Adipose tissue (tissue), 3 donors: ENCODE measurements around the gene ENG. TPM values are rescaled to one million over a fixed set of nuclear protein-coding genes. Genes with fewer than 3 reads are reported as not detected.
"Not testable (repeated sequence)": the region's sequence is repeated elsewhere in the genome, so short reads cannot be mapped to it uniquely, and the experiment has no call there.

Source experiments
- H3K27ac ChIP-seq: one replicate; pipeline ENCODE4 v1.5.1; 2013; ENCODE audit warnings: low read depth, low read length
- WGBS, 3 donors: extraction: QIAGEN DNeasy Blood & Tissue Kit; methylation state at CpG; one replicate each; pipeline ENCODE4 v1.1.7; 2013; 5-methylcytosine and 5-hydroxymethylcytosine counted together
- polyA plus RNA-seq, 3 donors: library from polyadenylated mRNA; stranded (reverse); fragments of 200-250 nt; gene quantifications; one replicate each; pipeline ENCODE4 v1.2.3, GENCODE V29; 2013
- donor health status: healthy with polysubstance abuse.
- donor health status: Bipolar disorder and iron deficiency.
- donor health status: healthy.

ENG gene
- polyA plus RNA-seq, 3 donors, result 37.9 to 180 (median 107) TPM

DNA sequence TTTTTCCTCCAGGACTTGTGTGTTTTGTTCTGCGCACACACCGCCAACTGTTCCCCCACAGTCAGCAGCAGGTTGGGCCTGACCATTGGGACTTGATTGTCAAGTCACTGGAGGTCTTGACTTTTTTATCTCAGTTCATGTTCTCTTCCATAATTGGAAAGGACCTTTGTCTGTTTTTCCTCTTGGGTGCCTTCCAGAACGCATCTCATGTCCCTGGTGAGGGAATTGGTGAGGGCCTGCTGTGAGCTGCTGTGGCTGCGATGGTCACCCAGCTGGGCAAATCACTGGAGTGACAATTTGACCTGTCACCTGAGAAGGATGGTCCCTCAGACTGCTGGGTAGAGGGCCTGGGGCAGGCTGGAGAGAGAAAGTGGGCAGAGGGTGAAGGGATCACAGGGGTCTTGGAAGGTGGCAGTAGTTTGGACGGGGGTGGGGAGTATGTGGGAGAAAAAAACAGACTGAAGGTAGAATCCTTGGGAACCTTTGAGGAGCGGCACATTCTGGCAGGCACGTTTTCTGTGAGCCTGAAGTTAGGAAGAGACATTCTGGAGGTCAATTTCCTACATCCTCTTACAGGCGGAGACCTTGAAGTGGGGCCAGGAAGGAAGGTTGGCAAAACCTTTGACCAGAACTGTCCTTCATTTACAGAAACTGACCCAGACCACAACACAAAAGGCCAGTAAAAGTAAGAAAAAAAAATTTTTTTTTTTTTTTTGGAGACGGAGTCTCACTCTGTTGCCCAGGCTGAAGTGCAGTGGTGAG lies 64.2 kb downstream of the ENG start:
- 70 to 81% (median 76%) methylated on average over 9 of the region's 9 CpGs for WGBS, 3 donors
- H3K27ac ChIP-seq, result no peak overlapping the region

DNA sequence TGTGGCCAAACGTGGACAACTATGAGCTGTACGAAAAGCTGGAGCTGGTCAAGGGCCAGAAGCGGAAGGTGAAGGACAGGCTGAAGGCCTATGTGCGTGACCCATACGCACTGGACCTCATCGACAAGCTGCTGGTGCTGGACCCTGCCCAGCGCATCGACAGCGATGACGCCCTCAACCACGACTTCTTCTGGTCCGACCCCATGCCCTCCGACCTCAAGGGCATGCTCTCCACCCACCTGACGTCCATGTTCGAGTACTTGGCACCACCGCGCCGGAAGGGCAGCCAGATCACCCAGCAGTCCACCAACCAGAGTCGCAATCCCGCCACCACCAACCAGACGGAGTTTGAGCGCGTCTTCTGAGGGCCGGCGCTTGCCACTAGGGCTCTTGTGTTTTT lies 65.3 kb downstream of the ENG start:
- no peak overlapping the region for H3K27ac ChIP-seq
- WGBS, 3 donors, result 76 to 88% (median 86%) methylated on average over 24 to 25 of the region's 25 CpGs

DNA sequence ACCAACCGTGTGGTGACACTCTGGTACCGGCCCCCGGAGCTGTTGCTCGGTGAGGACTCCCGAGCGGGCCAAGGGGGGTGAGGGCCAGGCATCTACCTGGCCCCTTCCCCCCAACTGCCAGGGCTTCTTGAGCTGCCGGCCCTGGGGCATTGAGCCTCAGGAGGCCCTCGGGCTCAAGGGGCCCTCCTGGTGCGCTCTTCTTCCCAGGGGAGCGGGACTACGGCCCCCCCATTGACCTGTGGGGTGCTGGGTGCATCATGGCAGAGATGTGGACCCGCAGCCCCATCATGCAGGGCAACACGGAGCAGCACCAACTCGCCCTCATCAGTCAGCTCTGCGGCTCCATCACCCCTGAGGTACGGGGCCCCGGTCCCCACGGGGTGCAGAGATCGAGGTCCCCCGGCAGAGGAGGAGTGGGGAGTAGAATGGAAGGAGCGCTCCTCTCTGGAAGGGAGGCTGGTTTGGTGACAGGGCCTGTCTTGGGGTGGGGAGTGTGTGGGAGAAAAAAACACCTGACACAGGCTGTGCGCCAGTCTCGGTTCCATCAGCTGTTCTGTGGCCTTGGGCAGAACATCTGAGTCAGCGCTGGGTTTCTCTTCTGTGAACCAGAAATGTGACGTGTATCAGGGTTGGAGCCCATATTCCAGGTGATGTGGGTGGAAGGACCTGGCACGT lies 66.0 kb downstream of the ENG start:
- 59 to 89% (median 88%) methylated on average over 24 to 26 of the region's 26 CpGs for WGBS, 3 donors
- H3K27ac ChIP-seq, result no peak overlapping the region

DNA sequence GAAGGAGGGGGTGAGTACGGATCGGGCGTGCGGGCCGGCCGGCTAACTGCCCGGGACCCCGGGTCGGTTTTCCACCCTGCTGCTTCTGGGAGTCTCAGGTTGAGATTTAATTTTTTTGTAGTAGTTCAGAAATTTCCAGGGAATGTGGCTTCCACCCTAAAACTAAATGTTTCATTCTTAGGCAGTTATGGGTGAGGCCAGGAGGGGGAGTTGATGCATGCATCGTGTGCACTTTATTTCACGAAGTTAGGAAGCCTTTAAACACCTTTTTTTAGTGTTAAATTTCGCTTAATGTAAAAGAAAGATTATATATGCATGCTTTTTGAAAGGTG lies 67.7 kb downstream of the ENG start:
- H3K27ac ChIP-seq, result peak overlapping the region; percentile 65
- WGBS, 3 donors, result 1 to 2% (median 1%) methylated on average over 12 of the region's 12 CpGs

DNA sequence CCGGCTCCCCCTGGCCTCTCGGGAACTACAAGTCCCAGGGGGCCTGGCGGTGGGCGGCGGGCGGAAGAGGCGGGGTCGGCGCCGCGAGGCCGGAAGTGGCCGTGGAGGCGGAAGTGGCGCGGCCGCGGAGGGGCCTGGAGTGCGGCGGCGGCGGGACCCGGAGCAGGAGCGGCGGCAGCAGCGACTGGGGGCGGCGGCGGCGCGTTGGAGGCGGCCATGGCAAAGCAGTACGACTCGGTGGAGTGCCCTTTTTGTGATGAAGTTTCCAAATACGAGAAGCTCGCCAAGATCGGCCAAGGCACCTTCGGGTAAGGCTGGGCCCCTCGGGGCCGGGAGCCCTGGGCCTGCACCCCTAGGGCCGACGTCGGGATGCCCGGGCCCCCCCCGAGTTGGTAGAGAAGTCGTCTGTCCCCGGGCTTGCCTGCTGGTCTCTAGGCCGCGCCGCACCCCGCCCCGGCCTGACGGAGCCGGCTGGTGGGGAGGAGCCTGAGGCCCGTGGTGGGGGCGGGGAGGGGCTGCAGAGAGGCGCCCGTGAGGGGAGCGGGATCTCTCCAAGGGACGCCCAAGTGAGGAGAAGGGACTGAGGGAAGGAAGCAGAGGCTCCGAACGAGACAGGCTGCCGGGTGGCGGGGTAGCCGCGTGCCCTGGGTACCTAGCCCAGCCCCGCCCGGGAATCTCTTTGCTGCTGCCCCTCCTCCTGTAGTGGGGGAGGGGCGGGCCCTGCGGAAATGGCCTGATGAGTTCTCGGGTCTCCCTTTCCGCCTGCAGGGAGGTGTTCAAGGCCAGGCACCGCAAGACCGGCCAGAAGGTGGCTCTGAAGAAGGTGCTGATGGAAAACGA lies 68.3 kb downstream of the ENG start, which contains the start of gene CDK9:
Gene CDK9, plus strand, starts transcription at position 102 of the 840 bp plus-strand sequence. Its CDS starts 115 bp downstream, at position 217.
- H3K27ac ChIP-seq, result peak within 1 kb of the TSS; percentile 90

GRCh38 chr9:127785023-127785932 lies 69.2 kb downstream of the ENG start:
- 0 to 1% (median 1%) methylated on average over 39 to 116 of the region's 123 CpGs for WGBS, 3 donors
- H3K27ac ChIP-seq, result peak overlapping the region; percentile 90

More for the DNA sequence above, 68.3 kb downstream of the ENG start, which contains the start of gene CDK9:
- 0 to 1% (median 0%) methylated on average over 69 to 75 of the region's 75 CpGs for WGBS, 3 donors

- H3K27ac ChIP-seq, result peak overlapping the region; percentile 60
- 42 to 69% (median 44%) methylated on average over 20 of the region's 20 CpGs for WGBS, 3 donors
Observed at GRCh38 chr9:127783111-127784008, 71.1 kb downstream of the ENG start.

DNA sequence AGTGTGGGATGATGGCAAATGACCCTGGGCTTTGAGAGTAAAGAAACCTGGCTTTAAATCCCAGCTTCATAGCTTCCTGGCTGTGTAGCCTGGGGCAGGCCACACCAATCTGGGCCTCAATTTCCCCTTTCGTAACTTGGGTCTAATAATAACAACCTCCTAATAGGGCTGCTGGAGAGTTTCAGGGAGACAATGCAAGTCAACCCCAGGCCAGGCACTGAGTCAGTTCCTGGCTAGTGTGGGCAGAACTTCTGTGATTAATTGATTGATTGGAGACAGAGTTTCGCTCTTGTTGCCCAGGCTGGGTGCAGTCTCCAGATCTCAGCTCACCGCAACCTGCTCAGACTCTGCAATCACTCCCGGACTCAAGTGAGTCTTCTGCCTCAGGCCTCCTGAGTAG lies 72.7 kb downstream of the ENG start:
- no peak overlapping the region for H3K27ac ChIP-seq
- WGBS, 3 donors, result 91 to 94% (median 94%) methylated on average over 4 of the region's 4 CpGs

- H3K27ac ChIP-seq, result not testable (repeated sequence)
- WGBS, 3 donors, result 65 to 95% (median 68%) methylated on average over 9 of the region's 9 CpGs
Observed at GRCh38 chr9:127780909-127781308, 73.5 kb downstream of the ENG start.

DNA sequence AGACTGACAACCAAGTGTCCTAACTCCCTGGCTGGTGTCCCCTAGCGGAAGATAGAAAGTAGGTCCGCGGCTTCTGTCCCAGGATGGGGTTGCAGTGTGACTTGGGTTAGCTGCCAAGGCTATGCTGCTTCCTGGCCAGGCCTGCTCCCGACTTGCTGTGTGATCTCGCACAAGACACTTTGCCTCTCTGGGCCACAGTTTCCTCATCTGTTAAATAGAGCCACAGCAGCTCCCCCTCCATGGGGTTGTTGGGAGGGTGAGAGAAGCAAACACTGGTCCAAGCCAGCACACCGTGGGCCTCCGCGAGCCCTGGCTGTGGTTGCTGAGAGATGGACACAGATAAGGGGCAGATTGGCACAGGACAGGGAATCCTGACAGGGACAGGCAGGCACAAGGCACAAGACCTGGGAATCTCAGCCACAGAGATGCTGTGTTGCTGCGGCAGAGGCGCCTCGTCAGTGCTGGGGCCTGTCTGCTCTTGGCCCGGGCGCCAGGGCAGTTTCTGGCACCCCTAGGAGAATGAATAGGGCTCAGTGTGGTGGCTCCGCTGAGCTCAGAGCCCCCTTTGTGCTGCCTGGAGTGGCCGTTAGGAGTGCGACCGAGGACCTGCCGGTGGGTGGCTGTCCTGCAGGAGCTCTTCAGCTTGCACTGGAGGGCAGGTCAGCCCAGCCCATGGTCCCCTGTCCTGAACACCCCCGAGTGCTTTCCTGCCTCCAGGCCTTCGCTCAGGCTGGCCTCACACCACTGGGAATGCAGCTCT lies 74.2 kb downstream of the ENG start:
- 68 to 74% (median 73%) methylated on average over 20 of the region's 20 CpGs for WGBS, 3 donors
- no peak overlapping the region for H3K27ac ChIP-seq

DNA sequence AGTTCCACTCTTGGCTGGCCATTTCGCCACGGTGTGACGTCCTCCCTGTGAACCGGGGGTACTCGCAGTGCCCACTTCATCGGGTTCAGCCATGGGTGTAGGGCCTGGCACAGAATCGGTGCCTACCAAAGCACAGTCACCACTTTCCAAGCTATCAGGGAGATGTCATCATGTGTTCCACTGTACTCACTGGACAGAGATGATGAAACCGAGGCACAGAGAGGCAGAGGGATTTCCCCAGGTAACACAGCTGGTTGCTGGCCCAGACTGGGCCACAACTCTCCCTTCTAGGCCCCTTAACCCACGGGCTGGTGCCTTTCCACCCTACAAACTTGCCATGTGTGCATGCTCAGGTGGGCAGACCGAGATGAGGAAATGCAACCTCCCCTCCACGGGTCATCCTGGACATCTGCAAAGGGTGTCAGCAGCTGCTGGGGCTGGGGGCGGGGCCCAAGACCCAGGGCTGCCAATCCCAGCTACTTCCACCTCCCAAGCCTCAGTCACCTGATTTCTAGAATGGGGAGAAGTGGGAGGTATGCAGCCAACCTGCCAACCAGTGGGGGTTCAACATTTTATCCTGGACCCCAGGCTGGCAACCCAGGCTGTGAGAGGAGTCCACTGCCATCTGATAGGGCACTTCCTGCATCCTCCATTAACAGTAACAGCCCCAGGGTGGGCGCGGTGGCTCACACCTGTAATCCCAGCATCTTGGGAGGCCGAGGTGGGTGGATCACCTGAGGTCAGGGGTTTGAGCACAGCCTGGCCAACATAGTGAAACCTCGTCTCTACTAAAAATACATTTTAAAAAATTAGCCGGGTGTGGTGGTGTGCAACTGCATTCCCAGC lies 75.1 kb downstream of the ENG start:
- WGBS, 3 donors, result 49 to 72% (median 49%) methylated on average over 17 of the region's 17 CpGs
- H3K27ac ChIP-seq, result peak overlapping the region; percentile 53

- peak within 1 kb of the TSS; percentile 53 for H3K27ac ChIP-seq
- 18 to 68% (median 22%) methylated on average over 13 of the region's 13 CpGs for WGBS, 3 donors
Observed at GRCh38 chr9:127778280-127779135, 76.0 kb downstream of the ENG start, which contains the start of gene SH2D3C. TSS of gene SH2D3C (minus strand) at chr9:127778666. CDS start at chr9:127778627, 39 bp downstream.

DNA sequence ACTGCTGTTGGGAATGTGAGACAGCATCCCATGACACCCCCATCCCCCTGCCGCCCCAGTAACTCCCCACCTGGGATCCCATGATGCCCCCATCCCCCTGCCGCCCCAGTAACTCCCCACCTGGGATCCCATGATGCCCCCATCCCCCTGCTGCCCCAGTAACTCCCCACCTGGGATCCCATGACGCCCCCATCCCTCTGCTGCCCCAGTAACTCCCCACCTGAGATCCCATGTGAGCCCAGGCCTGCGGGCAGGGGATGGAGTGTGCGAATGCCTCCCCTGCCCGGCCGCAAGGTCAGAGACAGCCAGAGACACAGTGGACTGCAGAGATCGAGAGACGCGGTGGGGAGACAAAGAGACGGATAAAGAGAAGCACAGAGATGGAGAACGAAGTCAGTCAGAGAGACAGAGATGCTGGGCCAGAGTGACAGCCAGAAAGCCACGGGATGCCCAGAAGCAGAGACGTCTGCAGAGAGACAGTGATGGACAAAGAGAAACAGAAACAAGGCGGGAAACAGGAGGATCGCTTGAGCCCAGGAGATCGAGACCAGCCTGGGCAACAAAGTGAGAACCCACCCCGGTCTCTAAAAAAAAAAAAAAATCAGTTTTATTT lies 77.0 kb downstream of the ENG start:
- 47 to 74% (median 47%) methylated on average over 17 to 18 of the region's 18 CpGs for WGBS, 3 donors
- no peak overlapping the region for H3K27ac ChIP-seq

DNA sequence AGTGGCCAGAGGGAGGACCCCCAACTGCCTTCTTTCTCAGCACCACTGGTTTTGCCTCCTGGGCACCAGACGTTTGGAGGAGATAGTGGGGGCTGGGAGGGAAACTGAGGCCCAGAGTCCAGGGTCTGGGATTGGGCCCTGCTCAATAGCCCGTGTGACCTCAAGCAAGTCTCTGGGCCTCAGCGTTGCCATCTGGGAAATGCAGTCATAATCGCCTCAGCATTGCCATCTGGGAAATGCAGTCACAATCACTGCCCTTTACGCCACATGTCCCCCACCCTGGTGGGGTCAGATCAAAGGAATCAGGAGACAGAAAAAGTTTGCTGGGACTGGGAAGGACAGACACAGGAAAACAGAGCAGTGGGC lies 77.6 kb downstream of the ENG start:
- H3K27ac ChIP-seq, result no peak overlapping the region
- WGBS, 3 donors, result 46 to 51% (median 47%) methylated on average over 5 of the region's 5 CpGs
